NCI-H526 treated with DMSO at 0.1 percent for 48 hours (cell line): ENCODE results near the gene DENND5A.
"Not testable (repeated sequence)": the region's sequence is repeated elsewhere in the genome, so short reads cannot be mapped to it uniquely, and the experiment has no call there.

Source experiments
- DNase-seq: peaks from one replicate; lab custom pipeline; 2025; lab: John Stamatoyannopoulos, UW

DENND5A gene

GRCh38 chr11:9176550-9176949 lies 88.6 kb downstream of the DENND5A start:
- DNase-seq = no peak

GRCh38 chr11:9176136-9176535 lies 89.0 kb downstream of the DENND5A start:
- no peak for DNase-seq

GRCh38 chr11:9172389-9172788 lies 92.8 kb downstream of the DENND5A start:
- no peak for DNase-seq

GRCh38 chr11:9170450-9170849 lies 94.7 kb downstream of the DENND5A start:
- no peak for DNase-seq

GRCh38 chr11:9169595-9170295 lies 95.4 kb downstream of the DENND5A start:
- DNase-seq = no peak

- not testable (repeated sequence) for DNase-seq
These were observed 103.2 kb downstream of the DENND5A start for GRCh38 chr11:9161991-9162390.

- DNase-seq = no peak
These were observed 105.0 kb downstream of the DENND5A start for GRCh38 chr11:9160166-9160565.

GRCh38 chr11:9158898-9159391 lies 106.2 kb downstream of the DENND5A start:
- DNase-seq = no peak

GRCh38 chr11:9155930-9156329 lies 109.2 kb downstream of the DENND5A start:
- no peak for DNase-seq

- DNase-seq = no peak
These were observed 111.5 kb downstream of the DENND5A start for GRCh38 chr11:9153651-9154050.

- DNase-seq = no peak
These were observed 113.5 kb downstream of the DENND5A start for GRCh38 chr11:9151631-9152030.

GRCh38 chr11:9150926-9151325 lies 114.2 kb downstream of the DENND5A start:
- no peak for DNase-seq

GRCh38 chr11:9150501-9150900 lies 114.6 kb downstream of the DENND5A start:
- no peak for DNase-seq

- DNase-seq = no peak
These were observed 116.4 kb downstream of the DENND5A start for GRCh38 chr11:9148727-9149126.

- no peak for DNase-seq
These were observed 117.1 kb downstream of the DENND5A start for GRCh38 chr11:9148035-9148434.

GRCh38 chr11:9146477-9146876 lies 118.7 kb downstream of the DENND5A start:
- DNase-seq = no peak

GRCh38 chr11:9145283-9145682 lies 119.9 kb downstream of the DENND5A start:
- DNase-seq = no peak

- no peak for DNase-seq
These were observed 120.3 kb downstream of the DENND5A start for GRCh38 chr11:9144828-9145227.

- no peak for DNase-seq
These were observed 121.4 kb downstream of the DENND5A start for GRCh38 chr11:9143721-9144120.

GRCh38 chr11:9142732-9143131 lies 122.4 kb downstream of the DENND5A start:
- no peak for DNase-seq

- DNase-seq = no peak
These were observed 124.0 kb downstream of the DENND5A start for GRCh38 chr11:9141186-9141585.

- DNase-seq = no peak
These were observed 125.4 kb downstream of the DENND5A start for GRCh38 chr11:9139628-9140357.
